NCI-H2029 (cell line): ENCODE measurements around the gene TTC28.
"Not testable (repeated sequence)": the region's sequence is repeated elsewhere in the genome, so short reads cannot be mapped to it uniquely, and the experiment has no call there.

ENCODE experiments used
- DNase-seq: peaks from one replicate; lab custom pipeline; 2025; lab: John Stamatoyannopoulos, UW

The TTC28 gene

DNA sequence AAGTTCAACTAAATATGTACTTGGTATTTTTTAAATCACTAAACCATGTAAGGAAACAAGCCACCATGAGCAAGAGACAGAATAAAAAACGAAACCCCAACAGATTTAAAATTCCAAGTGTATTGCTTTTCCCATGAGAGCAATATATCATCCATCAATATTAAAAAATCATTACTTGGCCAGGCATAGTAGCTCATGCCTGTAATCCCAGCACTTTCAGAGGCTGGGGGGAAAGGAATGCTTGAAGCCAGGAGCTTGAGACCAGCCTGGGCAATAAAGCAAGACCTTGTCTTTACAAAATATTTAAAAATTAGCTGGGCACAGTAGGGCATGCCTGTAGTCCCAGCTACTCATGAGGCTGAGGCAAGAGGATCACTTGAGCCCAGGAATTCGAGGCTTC, 190.8 kb downstream of the TTC28 start:
- DNase-seq = no peak

DNA sequence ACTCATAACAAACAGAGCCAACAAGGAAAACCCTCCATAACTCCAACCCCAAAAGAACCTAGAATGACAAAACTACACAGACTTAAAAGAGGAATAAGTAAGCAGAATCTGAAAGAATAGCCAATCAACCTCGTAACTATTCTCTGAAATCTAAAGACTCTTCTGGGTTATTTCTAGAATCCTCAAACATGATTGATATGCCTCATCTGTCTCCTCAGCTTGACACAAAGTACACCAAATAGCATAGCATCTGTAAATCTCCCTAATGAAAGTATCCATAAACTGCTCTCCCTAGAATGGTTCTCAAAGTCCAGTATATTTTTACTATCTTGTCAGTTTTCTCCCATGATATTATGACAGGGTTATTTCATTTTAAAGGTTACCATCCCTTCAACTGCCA, 195.0 kb downstream of the TTC28 start:
- DNase-seq = no peak

DNA sequence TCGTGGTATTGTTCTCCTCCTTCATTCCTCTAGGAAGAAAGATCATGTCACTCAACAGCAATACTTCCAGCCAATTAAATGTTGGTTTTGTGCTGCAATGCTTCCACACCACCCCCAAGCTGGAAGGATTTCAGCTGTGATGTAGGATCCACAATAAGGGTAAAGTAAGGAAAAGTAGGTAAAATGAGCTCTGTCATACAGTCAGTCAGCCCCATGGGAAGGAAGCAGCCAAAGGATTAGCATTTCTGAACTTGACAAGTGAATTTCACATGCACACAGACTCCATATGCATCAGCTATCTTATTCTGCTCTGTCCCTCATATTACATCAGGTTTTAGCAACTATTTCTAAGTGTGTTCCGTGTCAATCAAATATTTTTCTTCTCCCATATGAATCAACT, 197.9 kb downstream of the TTC28 start:
- no peak for DNase-seq

DNA sequence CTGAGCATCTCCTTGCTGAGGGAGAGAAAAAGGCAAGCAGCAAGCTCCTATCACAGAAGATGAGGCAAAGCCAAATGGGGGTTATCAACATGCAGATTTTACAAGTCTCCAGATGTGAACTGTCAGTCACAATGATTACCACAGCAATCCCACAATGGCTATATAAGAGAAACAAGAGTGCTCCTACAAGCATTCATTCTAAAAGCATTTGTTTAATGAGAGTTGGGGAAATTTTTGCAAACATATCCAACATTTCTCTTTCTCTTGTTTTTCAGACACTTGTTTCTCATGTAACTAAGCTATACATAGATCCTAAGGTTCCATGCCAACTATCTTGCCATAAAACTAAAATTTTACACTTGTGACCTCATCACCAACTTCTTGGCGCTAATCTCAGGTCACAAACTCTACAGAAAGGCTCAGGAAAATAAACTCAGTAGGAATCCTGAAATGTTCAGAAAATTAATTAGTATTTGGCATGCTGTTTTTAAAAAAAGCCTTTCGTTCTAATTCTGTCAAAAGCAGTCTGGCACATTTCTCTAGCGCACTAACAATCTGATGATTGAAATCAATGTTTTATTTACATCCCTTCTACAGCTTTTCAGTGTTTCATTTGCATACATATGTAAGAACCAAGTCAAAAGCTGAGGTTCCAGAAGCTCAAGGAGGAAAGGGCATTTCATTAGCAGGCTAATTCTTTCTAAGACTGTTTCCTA, 199.5 kb downstream of the TTC28 start:
- DNase-seq = no peak

DNA sequence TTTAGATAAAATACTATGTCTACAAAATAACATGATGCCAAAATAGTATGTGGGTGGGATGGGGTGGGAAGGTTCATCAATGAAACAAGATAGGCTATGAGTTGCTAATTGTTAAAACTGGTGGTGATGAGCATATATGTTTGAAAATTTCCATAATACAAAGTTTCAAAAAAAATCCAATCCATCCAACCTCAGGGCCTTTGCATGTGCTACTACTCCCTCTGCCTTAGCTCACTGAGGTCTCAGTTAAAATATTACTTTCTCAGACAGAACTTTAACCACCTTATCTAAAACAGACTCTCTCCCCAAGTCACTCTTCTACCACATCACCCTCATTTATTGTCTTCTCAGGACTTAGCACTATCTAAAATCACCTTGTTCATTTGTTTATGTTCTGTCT, 201.1 kb downstream of the TTC28 start:
- DNase-seq = no peak

DNA sequence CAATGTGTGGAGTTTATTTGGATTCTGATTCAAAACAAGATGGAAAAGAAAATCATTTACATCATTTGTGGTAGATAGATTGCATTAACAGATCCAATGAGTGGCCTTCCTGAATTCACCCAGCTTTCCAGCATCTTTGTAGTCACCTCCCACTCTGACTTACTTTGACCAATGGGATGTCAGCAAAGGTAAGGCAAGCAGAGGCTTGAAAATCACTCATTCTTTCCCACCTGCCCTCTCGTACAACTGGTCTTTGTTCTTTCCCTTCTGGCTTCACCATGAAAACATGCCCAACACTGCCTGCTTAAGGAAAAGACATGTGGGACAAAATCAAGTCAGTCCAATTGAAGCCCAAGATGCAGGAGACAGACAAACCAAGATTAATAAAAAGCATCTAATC, 202.1 kb downstream of the TTC28 start:
- DNase-seq = no peak

DNA sequence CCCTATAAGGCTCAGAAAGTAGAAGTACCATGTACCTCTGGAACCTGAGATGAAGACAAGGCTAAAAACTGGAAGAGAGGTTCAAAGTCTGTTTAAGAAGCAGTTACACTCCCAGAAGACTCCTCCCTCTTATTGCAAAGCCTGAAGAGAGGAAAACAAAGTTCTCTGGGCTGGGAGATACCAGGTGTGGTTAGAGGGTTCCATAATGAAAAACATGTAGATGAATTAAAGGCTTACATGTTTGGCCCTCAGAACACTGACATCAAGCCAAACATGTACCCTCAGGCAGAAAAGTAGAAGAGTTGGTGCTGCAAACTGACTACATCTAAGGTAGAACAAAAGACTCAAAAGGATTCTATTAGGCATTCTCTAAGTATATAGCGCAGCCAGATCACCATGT, 205.3 kb downstream of the TTC28 start:
- no peak for DNase-seq

DNA sequence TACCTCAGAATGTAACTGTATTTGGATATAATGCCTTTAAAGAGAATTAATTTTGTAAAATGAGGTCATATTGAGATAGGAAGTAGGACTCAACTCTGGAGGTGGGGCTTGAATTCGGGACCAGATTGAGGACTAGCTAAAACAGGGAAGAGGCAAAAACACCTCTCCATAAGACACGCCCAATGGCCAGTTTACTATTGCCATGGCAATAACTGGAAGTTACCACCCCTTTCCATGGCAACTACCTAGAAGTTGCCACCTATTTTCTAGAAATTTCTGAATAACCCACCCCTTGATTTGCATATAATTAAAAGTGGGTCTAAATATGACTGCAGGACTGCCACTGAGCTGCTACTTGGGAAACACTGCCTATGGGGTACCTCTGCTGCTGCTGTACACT, 206.4 kb downstream of the TTC28 start:
- no peak for DNase-seq

DNA sequence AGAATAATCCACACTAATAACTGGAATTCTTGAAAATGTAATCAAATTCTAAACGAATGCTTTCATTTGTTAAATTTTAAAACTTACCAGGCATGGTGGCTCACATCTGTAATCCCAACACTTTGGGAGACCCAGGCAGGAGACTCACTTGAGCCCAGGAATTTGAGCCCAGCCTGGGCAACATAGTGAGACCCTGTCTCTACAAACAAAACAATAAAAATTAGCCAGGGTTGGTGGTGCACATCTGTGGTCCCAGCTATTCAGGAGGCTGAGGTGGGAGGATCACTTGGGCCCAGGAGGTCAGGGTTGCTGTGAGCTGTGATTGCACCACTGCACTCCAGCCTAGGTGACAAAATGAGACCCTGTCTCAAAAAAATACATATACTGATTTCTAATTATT, 212.6 kb downstream of the TTC28 start:
- not testable (repeated sequence) for DNase-seq

DNA sequence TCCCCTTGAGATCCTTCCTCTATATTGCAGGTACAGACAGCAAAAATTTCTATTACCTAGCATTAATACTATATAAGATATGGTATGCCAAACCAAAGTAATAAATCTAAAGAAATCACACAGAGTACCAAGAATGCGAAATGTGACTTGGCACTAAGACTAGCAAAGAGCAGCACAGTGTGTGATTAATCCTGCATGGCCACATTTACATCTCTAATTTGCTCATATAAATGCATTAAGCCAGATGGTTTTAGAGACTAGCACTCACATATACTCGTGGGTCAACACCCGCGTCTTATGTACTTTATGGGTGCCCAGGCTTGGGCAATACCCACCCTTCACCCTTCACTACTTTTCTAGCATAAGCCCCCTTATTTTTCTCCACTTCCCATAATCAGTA, 213.2 kb downstream of the TTC28 start:
- DNase-seq = no peak

DNA sequence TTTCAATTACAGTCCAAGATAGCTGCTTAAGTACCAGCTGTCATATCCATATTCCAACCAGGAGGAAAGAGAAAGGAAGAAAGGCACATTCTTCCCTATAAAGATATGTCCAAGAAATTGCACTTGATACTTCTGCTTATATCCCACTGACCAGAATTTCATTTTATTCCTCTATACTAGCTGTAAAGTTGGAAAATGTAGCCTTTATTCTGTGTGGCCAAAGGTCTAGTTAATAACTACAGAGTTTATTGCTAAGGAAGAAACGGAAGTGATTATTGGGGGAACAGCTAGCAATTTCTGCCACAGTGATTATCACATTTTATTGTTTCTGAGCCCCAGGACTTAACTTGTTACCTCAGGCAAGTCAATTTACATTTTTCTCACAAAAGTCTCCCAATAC, 213.8 kb downstream of the TTC28 start:
- no peak for DNase-seq

DNA sequence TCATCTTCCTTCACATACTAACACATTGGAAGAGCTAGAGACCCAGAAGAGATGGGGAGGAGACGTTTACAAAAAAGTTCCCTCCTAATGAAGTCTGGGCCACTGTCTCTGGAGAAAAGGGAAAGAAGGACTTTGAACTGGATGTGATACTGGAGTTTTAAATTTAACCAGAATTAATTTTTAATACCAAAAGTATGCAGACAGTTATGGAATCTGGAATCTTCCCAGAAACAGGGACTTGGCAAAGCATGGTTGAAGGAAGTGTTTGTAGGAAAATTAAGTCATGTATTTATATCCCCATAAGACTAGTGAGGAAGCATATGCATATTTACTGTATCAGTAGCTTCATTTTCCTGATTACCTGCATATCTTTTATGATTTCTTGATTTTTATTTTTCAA, 215.5 kb downstream of the TTC28 start:
- no peak for DNase-seq

DNA sequence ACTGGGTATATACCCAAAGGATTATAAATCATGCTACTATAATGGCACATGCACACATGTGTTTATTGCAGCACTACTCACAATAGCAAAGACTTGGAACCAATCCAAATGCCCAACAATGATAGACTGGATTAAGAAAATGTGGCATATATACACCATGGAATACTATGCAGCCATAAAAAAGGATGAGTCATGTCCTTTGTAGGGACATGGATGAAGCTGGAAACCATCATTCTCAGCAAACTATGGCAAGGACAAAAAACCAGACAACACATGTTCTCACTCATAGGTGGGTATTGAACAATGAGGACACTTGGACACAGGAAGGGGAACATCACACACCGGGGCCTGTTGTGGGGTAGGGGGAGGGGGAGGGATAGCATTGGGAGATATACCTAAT, 216.2 kb downstream of the TTC28 start:
- DNase-seq = not testable (repeated sequence)

DNA sequence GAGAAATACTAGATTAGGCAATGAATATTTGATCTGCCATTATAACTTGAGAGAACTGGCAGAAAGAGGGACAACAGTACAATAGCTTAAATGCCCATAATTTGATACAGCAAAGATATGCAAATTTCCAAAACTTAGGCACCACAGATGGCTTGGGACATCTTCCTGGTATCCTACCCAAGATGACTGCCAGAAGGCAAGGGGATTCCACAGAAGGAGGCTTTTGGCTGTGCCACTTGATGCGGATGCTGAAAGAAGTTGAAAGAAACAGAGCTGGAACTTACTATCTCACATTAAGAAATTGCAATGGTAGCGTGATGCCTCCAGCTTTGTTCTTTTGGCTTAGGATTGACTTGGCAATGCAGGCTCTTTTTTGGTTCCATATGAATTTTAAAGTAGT, 216.7 kb downstream of the TTC28 start:
- no peak for DNase-seq

DNA sequence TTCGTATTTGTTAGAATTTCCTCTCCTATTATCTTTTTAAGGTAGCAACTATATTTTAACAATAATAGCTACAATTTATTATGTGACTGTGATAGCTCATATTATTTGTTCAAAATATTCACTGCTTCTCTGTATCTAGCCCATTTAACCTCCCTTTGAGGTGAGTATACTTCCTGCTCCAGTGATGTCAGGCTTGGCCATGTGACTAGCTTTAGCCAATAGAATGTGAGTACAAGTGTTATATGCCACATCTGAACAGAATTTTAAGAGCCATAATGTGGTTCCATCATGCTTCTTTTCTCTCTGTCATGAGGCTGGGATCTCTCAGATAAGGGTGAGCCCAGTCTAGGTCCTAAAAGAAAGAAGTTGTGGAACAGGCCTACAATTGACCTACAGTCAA, 217.6 kb downstream of the TTC28 start:
- no peak for DNase-seq

DNA sequence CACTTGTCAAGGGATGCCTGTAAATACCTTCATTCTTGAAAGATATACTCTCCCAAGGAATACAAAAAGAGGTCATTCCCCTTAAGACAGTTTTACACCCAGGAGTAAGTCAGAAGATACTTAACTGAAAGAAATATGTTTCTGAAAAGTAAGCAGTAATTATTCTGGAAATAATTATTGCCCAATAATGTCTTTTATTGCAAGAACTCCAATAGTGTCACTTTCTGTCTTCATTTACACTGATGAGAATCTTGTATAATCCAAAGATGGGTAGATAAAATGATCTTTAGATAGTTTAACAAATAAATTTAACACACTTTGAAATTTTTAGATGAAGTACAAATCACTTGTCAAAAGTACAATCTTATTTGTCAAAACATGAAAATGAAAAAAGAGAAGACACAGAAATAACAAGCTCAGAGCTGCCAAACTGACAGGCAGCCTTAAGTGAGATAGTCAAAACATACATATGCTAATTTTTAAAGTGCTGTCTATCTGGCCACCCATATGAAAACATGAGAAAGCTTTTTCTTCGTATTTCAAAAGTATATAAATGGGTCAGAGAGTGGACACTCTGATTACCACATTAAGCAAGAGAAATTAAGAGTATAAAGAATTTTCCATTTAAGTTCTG, 225.1 kb downstream of the TTC28 start:
- DNase-seq = no peak

DNA sequence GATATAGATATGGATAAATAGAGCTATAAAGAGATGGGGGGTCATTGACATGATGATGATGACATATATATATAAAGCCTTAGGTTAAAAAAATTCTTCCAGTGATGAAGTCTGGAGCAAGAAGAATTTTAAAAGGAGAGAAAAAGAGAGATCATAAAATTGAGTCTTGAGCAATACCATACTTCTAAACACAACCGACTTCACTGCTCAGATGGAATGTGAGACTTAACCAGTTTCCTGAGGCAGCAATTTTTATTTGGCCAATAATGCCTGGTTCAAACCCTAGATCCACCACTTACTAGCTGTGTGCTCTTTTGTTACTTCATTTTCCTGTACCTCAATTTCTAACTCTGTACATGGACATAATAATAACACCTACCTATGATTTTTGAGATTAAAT, 229.5 kb downstream of the TTC28 start:
- no peak for DNase-seq

DNA sequence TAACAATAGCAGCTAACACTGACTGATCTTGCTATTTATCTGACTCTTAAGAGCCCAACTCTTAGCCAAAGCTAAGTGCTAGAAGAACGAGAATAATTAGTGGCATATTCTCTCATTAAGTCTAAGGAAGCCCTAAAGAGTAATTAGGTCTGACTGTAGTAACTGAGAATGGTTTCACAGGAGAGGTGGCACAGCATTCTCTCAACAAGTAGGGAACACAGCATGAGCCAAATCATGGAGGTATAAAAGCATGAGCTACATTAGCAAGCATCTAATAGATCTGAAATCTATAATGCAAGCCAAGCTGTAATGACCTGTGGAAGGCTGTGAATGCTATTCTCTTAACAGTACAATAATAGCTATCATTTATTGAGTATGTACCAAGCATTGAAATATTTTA, 230.6 kb downstream of the TTC28 start:
- DNase-seq = no peak

DNA sequence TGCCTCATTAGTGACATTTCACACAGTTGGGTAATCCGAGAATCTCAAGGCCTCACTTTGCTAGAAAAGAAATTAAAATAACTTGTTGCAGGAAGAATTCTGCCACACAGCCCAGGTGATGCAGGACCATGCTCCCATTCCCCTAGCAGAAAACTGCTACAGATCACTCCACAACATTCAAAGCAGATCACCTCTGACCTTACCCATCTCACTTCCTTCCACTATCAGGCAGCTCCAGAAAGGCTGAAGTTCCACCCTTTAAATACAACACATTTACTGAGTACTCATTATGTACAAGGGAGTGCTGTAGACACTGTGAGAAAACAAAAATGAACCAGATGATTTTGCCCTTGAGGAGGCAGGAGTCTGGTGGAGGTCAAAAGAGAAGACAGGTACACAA, 231.0 kb downstream of the TTC28 start:
- no peak for DNase-seq

DNA sequence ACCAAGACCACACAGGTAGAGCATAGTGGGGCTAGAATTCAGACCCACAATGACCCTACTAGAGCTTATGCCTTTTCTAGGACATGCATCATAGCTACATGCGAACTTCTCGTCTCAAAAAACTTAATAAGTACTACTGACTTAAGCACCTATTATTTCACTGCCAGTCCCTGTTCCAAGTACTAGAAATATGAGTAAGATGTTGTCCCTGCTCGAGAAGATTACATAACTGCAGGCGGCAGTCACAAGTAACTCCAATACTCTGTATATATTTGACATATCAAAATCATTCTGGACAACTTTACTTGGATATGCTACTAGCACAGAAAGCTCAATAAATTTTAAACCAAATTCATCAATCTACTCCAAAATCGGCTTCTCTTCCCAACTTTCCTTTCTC, 235.0 kb downstream of the TTC28 start:
- no peak for DNase-seq

DNA sequence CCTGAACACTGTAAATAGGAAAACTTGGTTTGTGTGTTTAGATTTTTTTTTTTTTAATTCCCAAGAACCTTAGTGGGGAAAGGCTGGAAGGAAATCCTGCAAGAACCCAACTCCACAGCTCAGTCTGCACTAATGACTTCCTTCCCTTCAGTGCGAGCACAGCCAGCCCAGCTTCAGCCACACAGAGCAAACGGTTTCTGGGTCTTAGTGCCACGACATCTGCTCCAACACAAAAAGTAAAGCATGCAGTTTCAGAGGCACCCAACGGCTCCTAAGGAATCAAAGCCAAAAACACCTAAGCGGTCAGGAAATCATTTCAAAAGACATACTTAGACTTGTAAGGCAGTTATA, 236.1 kb downstream of the TTC28 start:
- no peak for DNase-seq

DNA sequence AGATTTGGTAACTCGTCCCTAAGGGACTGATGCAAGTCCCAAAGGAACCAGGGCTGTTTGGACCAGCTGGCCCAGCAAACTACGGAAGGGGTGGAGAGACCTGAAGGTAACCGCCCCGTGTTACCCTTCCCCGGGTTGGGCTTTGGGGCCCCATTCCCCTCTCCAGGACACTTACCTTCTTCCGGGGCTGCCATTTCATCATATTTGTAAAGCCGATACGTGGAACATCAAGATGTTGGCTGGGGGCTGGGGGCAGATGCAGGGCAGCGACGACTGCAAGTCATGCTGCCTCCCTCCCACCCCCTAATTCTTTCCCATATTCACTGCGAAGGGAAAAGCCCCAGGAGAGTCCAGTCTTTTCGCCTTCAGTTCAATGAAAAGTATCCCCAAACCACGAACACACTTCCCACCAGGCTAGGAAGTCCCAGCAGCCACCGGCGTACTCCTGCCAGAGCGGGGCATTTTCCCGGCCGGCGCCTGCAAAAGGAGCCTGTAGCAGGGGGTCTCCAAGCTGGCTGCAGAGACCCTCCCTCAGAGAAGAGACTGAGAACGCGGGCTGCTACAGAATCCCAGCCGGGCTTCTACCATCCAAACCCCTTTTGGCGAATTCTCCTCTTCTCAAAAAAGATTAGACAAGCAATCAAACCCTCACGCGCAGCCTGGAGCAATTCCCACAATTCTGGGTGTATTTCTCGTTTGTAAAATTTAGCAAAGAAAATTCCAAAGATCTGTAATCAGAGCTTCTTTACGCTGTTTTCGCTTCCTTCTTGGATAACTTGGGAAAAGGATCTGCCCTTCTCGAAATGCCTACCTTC, 236.7 kb downstream of the TTC28 start:
- DNase-seq = no peak

DNA sequence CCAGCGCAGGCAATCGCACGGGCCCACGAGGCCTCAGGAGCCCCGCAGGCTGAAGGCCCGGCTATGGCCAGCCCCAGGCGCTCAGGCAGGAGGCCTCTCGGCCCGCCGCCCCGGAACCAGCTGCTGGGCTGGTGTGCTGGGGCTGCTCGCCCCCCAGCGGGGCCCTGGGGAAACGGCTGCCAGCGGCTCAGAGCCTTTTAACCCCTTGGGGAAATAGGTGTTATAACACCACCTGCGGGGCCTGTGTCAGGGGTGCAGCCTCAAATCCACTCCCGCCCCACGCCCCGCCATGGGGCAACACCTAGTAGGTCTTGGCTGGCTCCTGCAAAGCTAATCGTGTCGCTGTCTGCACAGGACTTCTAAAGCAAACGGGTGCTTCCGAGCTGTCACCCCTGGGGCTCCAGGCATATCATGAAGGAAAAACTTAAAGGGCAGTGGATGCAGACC, 237.4 kb downstream of the TTC28 start:
- DNase-seq = no peak
